Fibroblast of skin of right quadriceps (primary cell): ENCODE results near the gene CREBL2.
"Not testable (repeated sequence)": the region's sequence is repeated elsewhere in the genome, so short reads cannot be mapped to it uniquely, and the experiment has no call there.

Experiments used
- DNase-seq: peaks from one replicate; pipeline ENCODE4 v3.0.0-alpha.2; 2013

CREBL2 gene

GRCh38 chr12:12641650-12642049, 30.0 kb downstream of the CREBL2 start:
- DNase-seq = no peak

GRCh38 chr12:12642916-12643315, 31.2 kb downstream of the CREBL2 start:
- no peak for DNase-seq

GRCh38 chr12:12645485-12645884, 33.8 kb downstream of the CREBL2 start:
- peak; percentile 15 for DNase-seq

GRCh38 chr12:12645968-12646367, 34.3 kb downstream of the CREBL2 start:
- peak; percentile 72 for DNase-seq

- no peak for DNase-seq
Observed at GRCh38 chr12:12646483-12647072, 34.9 kb downstream of the CREBL2 start.

- no peak for DNase-seq
Observed at GRCh38 chr12:12648284-12648683, 36.6 kb downstream of the CREBL2 start.

GRCh38 chr12:12648951-12649650, 37.4 kb downstream of the CREBL2 start:
- DNase-seq = no peak

- DNase-seq = no peak
Observed at GRCh38 chr12:12651752-12652151, 40.1 kb downstream of the CREBL2 start.

GRCh38 chr12:12652704-12653103, 41.0 kb downstream of the CREBL2 start:
- DNase-seq = not testable (repeated sequence)

GRCh38 chr12:12653922-12654321, 42.2 kb downstream of the CREBL2 start:
- DNase-seq = no peak

- peak; percentile 9 for DNase-seq
Observed at GRCh38 chr12:12654691-12655460, 43.2 kb downstream of the CREBL2 start.

GRCh38 chr12:12660201-12660600, 48.5 kb downstream of the CREBL2 start:
- DNase-seq = no peak

- peak; percentile 76 for DNase-seq
Observed at GRCh38 chr12:12661086-12661856, 49.6 kb downstream of the CREBL2 start.

- no peak for DNase-seq
Observed at GRCh38 chr12:12663644-12664294, 52.1 kb downstream of the CREBL2 start.

- no peak for DNase-seq
Observed at GRCh38 chr12:12665194-12665593, 53.5 kb downstream of the CREBL2 start.

- DNase-seq = no peak
Observed at GRCh38 chr12:12668005-12668404, 56.3 kb downstream of the CREBL2 start.

GRCh38 chr12:12669020-12669419, 57.3 kb downstream of the CREBL2 start:
- DNase-seq = no peak

GRCh38 chr12:12671850-12672660, 60.4 kb downstream of the CREBL2 start:
- peak; percentile 67 for DNase-seq

- no peak for DNase-seq
Observed at GRCh38 chr12:12673296-12673695, 61.6 kb downstream of the CREBL2 start.

- DNase-seq = no peak
Observed at GRCh38 chr12:12676605-12677004, 64.9 kb downstream of the CREBL2 start.

- DNase-seq = no peak
Observed at GRCh38 chr12:12681061-12681765, 69.5 kb downstream of the CREBL2 start.
